Caco-2 (cell line): ENCODE measurements around the gene CACNG5. TPM values are rescaled to one million over a fixed set of nuclear protein-coding genes. Genes with fewer than 3 reads are reported as not detected.

Source experiments
- BruUV-seq: library from RNA; stranded (reverse); fragments of 400-500 nt; replicated peaks from 2 replicates; lab custom pipeline; 2021; lab: Mats Ljungman, UMichigan
- CTCF ChIA-PET: fragments of 300-600 bp; sonication (Branson Sonifier 250); formaldehyde crosslinking; loops from one replicate; lab custom pipeline; 2022; ENCODE audit warnings: antibody characterized with exemption; lab: Charles Lee
- POLR2A ChIA-PET: fragments of 300-600 bp; sonication (Branson Sonifier 250); formaldehyde crosslinking; loops from one replicate; lab custom pipeline; 2022; ENCODE audit warnings: antibody characterized with exemption; lab: Charles Lee
- DNase-seq, 2 experiments: peaks; one replicate each; pipeline versions ENCODE4 v3.0.0 to v3.0.0-alpha.2; 2020 to 2022
- H3K27me3 ChIP-seq: replicated peaks from 2 replicates; pipeline ENCODE4 v1.6.0; 2011; ENCODE audit warnings: low read length; ENCODE audit not compliant: control insufficient read depth, insufficient read depth
- H3K36me3 ChIP-seq: 2 replicates; pipeline ENCODE4 v1.5.1; 2011; ENCODE audit warnings: low read length; ENCODE audit not compliant: control insufficient read depth, insufficient read depth
- H3K4me1 ChIP-seq: fragments of 250-450 bp; sonication (Bioruptor Pico); 2 replicates; pipeline ENCODE4 v1.5.1; 2020; ENCODE audit warnings: mild to moderate bottlenecking
- H3K4me3 ChIP-seq: 2 replicates; pipeline ENCODE4 v1.5.1; 2011; ENCODE audit warnings: low read depth, mild to moderate bottlenecking, control low read depth, low read length
- H3K9me3 ChIP-seq: fragments of 250-450 bp; sonication (Bioruptor Pico); 2 replicates; pipeline ENCODE4 v1.5.1; 2020; ENCODE audit warnings: mild to moderate bottlenecking, moderate library complexity
- H3K27ac Mint-ChIP-seq: one replicate; pipeline ENCODE4 v1.8.0; 2022; ENCODE audit warnings: mixed read lengths; ENCODE audit not compliant: unreplicated experiment
- H3K27me3 Mint-ChIP-seq: one replicate; pipeline ENCODE4 v1.8.0; 2022; ENCODE audit warnings: mixed read lengths; ENCODE audit not compliant: insufficient read depth, unreplicated experiment
- H3K36me3 Mint-ChIP-seq: one replicate; pipeline ENCODE4 v1.8.0; 2022; ENCODE audit warnings: mild to moderate bottlenecking, mixed read lengths; ENCODE audit not compliant: insufficient read depth, unreplicated experiment
- H3K4me1 Mint-ChIP-seq: one replicate; pipeline ENCODE4 v1.8.0; 2022; ENCODE audit warnings: low read depth, mixed read lengths; ENCODE audit not compliant: unreplicated experiment
- H3K4me3 Mint-ChIP-seq: one replicate; pipeline ENCODE4 v1.8.0; 2022; ENCODE audit warnings: mild to moderate bottlenecking, moderate library complexity, mixed read lengths; ENCODE audit not compliant: unreplicated experiment
- H3K9me3 Mint-ChIP-seq: one replicate; pipeline ENCODE4 v1.8.0; 2022; ENCODE audit warnings: mixed read lengths; ENCODE audit not compliant: unreplicated experiment
- intact Hi-C: fragments of 100-400 bp; cut with micrococcal nuclease; formaldehyde crosslinking; loops from one replicate; pipeline ENCODE4 v1.10.0; 2022; ENCODE audit not compliant: unreplicated experiment
- total RNA-seq: library from RNA; stranded (reverse); gene quantifications from 2 replicates; pipeline ENCODE4 v1.2.3, GENCODE V29; 2022
- TF ChIP-seq, protein P1 (sequence below), 2 experiments: fragments of 200-600 bp in 1 of 2; IDR thresholded peaks; 1 replicate in 1 of 2; 2 replicates in 1 of 2; pipeline versions ENCODE4 v1.5.1 to v1.8.0; 2011 to 2022; ENCODE audit warnings: antibody characterized with exemption in 1 of 2, control low read depth in 1 of 2, inconsistent platforms in 1 of 2, low read depth in 1 of 2, low read length in 1 of 2, mild to moderate bottlenecking in 1 of 2, moderate library complexity in 1 of 2; ENCODE audit not compliant: insufficient read depth in 1 of 2, severe bottlenecking in 1 of 2, unreplicated experiment in 1 of 2

CACNG5 gene
- total RNA-seq, 1 experiment from 2014 or later: not detected

DNA sequence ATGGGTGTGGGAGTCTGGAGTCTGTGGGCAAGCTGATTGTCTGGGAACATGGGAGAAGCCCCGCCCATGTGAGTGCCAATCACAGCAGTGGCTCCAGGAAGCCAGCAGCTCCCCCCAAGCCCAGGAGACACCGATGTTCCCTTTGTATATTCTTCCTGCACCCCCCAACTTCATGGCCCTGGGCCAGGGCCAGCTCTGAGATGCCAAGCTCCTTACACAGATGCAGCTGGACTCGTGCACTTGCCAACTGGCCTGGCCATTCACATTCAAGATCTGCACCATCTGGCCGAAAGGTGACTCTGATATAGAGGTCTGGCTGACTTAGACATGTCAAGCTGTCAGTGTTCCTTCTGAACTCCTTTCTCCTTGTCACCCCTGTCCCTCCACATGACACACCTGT lies 50.5 kb downstream of the CACNG5 start:
- H3K36me3 ChIP-seq: no peaks in the 10 kb centered on the region
- H3K9me3 ChIP-seq: no peaks in the 10 kb centered on the region; the same call in none of the 2 replicates
- BruUV-seq: no TSS peak
- Mint-ChIP-seq H3K27me3 (peaks cover 13% of the 10 kb centered on the region), H3K27ac (no peak overlapping the region), H3K4me3 (no peak overlapping the region), H3K36me3 (no peaks in the 10 kb centered on the region), H3K9me3 (peaks cover 25% of the 10 kb centered on the region), H3K4me1 (no peaks in the 10 kb centered on the region)
- H3K4me1 ChIP-seq: no peaks in the 10 kb centered on the region
- no peak overlapping the region for H3K4me3 ChIP-seq
- no peak for DNase-seq
- CTCF ChIA-PET: no interaction called here
- TF ChIP-seq, protein P1, sequence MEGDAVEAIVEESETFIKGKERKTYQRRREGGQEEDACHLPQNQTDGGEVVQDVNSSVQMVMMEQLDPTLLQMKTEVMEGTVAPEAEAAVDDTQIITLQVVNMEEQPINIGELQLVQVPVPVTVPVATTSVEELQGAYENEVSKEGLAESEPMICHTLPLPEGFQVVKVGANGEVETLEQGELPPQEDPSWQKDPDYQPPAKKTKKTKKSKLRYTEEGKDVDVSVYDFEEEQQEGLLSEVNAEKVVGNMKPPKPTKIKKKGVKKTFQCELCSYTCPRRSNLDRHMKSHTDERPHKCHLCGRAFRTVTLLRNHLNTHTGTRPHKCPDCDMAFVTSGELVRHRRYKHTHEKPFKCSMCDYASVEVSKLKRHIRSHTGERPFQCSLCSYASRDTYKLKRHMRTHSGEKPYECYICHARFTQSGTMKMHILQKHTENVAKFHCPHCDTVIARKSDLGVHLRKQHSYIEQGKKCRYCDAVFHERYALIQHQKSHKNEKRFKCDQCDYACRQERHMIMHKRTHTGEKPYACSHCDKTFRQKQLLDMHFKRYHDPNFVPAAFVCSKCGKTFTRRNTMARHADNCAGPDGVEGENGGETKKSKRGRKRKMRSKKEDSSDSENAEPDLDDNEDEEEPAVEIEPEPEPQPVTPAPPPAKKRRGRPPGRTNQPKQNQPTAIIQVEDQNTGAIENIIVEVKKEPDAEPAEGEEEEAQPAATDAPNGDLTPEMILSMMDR (IDR thresholded peaks at IDR 0.05; ENCODE audit: insufficient read depth in 1 of 2, low read depth in 1 of 2, low read length in 1 of 2, severe bottlenecking in 1 of 2, unreplicated experiment in 1 of 2): no peak
- intact Hi-C loops: no loop called here
- POLR2A ChIA-PET: no interaction called here
- no peaks in the 10 kb centered on the region for H3K27me3 ChIP-seq

DNA sequence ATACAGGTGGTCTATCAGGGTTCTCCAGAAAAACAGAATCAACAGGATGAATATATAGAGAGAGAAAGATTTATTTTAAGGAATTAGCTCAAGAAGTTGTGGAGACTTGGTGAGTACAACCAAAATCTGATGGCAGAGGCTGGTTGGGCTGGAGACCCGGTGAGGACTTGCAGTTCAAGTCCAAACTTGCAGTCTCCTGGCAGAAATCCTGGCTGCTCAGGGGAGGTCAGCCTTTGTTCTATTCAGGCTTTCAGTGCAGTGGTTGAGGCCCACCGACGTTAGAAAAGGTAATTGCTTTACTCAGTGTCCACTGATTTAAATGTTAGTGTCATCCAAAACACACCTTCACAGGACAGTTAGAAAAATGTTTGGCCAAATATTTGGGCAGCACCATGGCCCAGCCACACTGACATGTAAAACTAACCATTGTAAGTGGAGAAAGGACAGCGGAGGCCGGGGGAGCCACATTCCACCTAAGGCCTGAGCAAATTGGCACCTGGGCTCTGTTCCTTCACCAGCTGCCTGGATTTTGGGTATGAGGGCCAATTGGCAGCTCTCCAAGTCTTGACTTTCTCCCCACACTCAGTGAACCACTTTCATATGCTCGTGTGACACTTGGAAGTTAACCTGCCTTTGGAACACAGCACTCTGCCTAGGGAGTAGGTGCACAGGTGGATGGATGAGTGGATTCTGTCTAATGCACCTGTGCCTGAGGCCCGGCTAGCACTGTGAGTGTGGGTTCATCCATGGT lies 54.7 kb downstream of the CACNG5 start:
- Mint-ChIP-seq H3K4me1 (no peaks in the 10 kb centered on the region), H3K27ac (no peak overlapping the region), H3K27me3 (no peaks in the 10 kb centered on the region), H3K36me3 (no peaks in the 10 kb centered on the region), H3K4me3 (no peak overlapping the region), H3K9me3 (no peaks in the 10 kb centered on the region)
- CTCF ChIA-PET: interaction anchor here (1.0 kb wide), 1 partner anchor 11 kb away, joined by 3 read pairs; no protein-coding TSS in a partner anchor
- intact Hi-C loops: no loop called here
- Histone ChIP-seq H3K36me3 (no peaks in the 10 kb centered on the region), H3K9me3 (no peaks in the 10 kb centered on the region; the same call in 1 of the 2 replicates), H3K4me1 (no peaks in the 10 kb centered on the region), H3K4me3 (no peak overlapping the region), H3K27me3 (no peaks in the 10 kb centered on the region)
- POLR2A ChIA-PET: no interaction called here
- TF ChIP-seq, protein P1 (IDR thresholded peaks at IDR 0.05; ENCODE audit: insufficient read depth in 1 of 2, low read depth in 1 of 2, low read length in 1 of 2, severe bottlenecking in 1 of 2, unreplicated experiment in 1 of 2): no peak
- DNase-seq: no peak
- no TSS peak for BruUV-seq

GRCh38 chr17:66892246-66892645 lies 57.3 kb downstream of the CACNG5 start:
- intact Hi-C loops: no loop called here
- Mint-ChIP-seq H3K36me3 (no peaks in the 10 kb centered on the region), H3K4me3 (no peak overlapping the region), H3K9me3 (no peaks in the 10 kb centered on the region), H3K27me3 (peaks cover 7% of the 10 kb centered on the region), H3K27ac (no peak overlapping the region), H3K4me1 (no peaks in the 10 kb centered on the region)
- Histone ChIP-seq H3K36me3 (no peaks in the 10 kb centered on the region), H3K9me3 (no peaks in the 10 kb centered on the region; the same call in 1 of the 2 replicates), H3K4me1 (no peaks in the 10 kb centered on the region), H3K4me3 (no peak overlapping the region), H3K27me3 (no peaks in the 10 kb centered on the region)
- ChIA-PET CTCF (no interaction called here), POLR2A (no interaction called here)
- TF ChIP-seq, protein P1 (IDR thresholded peaks at IDR 0.05; ENCODE audit: insufficient read depth in 1 of 2, low read depth in 1 of 2, low read length in 1 of 2, severe bottlenecking in 1 of 2, unreplicated experiment in 1 of 2): no peak
- BruUV-seq: no TSS peak
- no peak for DNase-seq
